Measurements from ENCODE around the gene E2F4. TPM values are rescaled to one million over a fixed set of nuclear protein-coding genes. Genes with fewer than 3 reads are reported as not detected.

The E2F4 gene
- total and polyA plus RNA-seq, 8 donors, result 14.8 to 61.3 (median 22.8) TPM

- intact Hi-C loops (cut with DNase I), result no loop called here
- 78% methylated on average over 18 of the region's 18 CpGs for WGBS, 2 donors
- peak in 1 of 6 donors; percentile 45 for DNase-seq
- ATAC-seq, result peak in 2 of 4 donors; percentile 27 to 58
- TF ChIP-seq, protein P1, sequence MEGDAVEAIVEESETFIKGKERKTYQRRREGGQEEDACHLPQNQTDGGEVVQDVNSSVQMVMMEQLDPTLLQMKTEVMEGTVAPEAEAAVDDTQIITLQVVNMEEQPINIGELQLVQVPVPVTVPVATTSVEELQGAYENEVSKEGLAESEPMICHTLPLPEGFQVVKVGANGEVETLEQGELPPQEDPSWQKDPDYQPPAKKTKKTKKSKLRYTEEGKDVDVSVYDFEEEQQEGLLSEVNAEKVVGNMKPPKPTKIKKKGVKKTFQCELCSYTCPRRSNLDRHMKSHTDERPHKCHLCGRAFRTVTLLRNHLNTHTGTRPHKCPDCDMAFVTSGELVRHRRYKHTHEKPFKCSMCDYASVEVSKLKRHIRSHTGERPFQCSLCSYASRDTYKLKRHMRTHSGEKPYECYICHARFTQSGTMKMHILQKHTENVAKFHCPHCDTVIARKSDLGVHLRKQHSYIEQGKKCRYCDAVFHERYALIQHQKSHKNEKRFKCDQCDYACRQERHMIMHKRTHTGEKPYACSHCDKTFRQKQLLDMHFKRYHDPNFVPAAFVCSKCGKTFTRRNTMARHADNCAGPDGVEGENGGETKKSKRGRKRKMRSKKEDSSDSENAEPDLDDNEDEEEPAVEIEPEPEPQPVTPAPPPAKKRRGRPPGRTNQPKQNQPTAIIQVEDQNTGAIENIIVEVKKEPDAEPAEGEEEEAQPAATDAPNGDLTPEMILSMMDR (IDR thresholded peaks at IDR 0.05), result no peak
- Histone ChIP-seq H3K27ac (no peak overlapping the region), H3K9me3 (no peaks in the 10 kb centered on the region), H3K4me3 (no peak overlapping the region), H3K36me3 (no peaks in the 10 kb centered on the region), H3K4me1 (peaks cover 20 to 23% (median 23%) of the 10 kb centered on the region in 3 donors), H3K27me3 (no peaks in the 10 kb centered on the region)
- no peak for FAIRE-seq
Measured at GRCh38 chr16:67216612-67217490, 24.9 kb downstream of the E2F4 start.

DNA sequence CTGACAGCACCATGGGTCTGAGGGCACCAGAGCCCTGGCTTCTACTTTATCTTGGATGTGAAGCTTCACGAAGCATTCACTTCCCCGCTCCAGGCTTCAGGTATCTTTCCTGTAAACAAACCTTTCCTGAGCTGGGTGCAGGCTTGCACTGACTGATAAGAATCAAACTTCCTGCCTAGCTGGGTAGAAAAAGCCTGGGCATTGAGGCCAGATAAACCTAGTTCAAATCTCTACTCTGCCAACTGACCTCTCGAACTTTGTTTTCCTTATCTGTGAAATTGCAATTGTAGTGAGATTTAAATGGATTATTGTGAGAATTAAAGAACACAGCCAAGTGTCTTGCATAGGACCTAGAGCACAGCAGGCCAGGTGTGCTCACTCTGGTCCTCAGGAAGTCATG, 32.0 kb downstream of the E2F4 start:
- intact Hi-C loops (cut with DNase I), result no loop called here
- DNase-seq (no peak), FAIRE-seq (no peak), ATAC-seq (no peak)
- no peaks in the 10 kb centered on the region for H3K9me3 ChIP-seq
- no peaks in the 10 kb centered on the region for H3K27me3 ChIP-seq
- peaks cover 0 to 4% (median 0%) of the 10 kb centered on the region in 3 donors for H3K36me3 ChIP-seq
- H3K27ac ChIP-seq, result no peak overlapping the region
- TF ChIP-seq, protein P1 (IDR thresholded peaks at IDR 0.05), result no peak
- no peak overlapping the region for H3K4me3 ChIP-seq
- H3K4me1 ChIP-seq, result peaks cover 0 to 9% (median 6%) of the 10 kb centered on the region in 3 donors
- WGBS, 2 donors, result 18 to 29% methylated on average over 3 of the region's 3 CpGs

GRCh38 chr16:67226295-67226803, 34.4 kb downstream of the E2F4 start:
- peak in 1 of 4 donors; percentile 2 for ATAC-seq

GRCh38 chr16:67226804-67227566, 35.0 kb downstream of the E2F4 start, which contains the start of gene TMEM208:
Gene TMEM208, plus strand, starts transcription at chr16:67227130. Its CDS starts 89 bp downstream, at chr16:67227219.
- 1% methylated on average over 46 of the region's 46 CpGs for WGBS, 2 donors
- Histone ChIP-seq H3K4me3 (peak within 1 kb of the TSS; percentile 85 to 97 (median 91)), H3K27ac (peak within 1 kb of the TSS; percentile 39 to 59 (median 52)), H3K9me3 (no peaks in the 10 kb centered on the region), H3K36me3 (peaks cover 0 to 26% (median 19%) of the 10 kb centered on the region in 3 donors), H3K4me1 (peaks cover 0 to 9% (median 6%) of the 10 kb centered on the region in 3 donors), H3K27me3 (no peaks in the 10 kb centered on the region)
- peak; percentile 96 to 98 (median 97) for DNase-seq
- TF ChIP-seq, protein P1 (IDR thresholded peaks at IDR 0.05), result peak in 1 of 4 donors; percentile 11
- peak; percentile 59 for FAIRE-seq
- intact Hi-C loops (cut with DNase I), result no loop called here
- peak; percentile 95 to 99 (median 96) for ATAC-seq

More at GRCh38 chr16:67226295-67226803, 34.4 kb downstream of the E2F4 start:
- H3K4me3 ChIP-seq, result peak overlapping the region; percentile 85 to 97 (median 91)
- TF ChIP-seq, protein P1 (IDR thresholded peaks at IDR 0.05), result no peak
- no peaks in the 10 kb centered on the region for H3K9me3 ChIP-seq
- intact Hi-C loops (cut with DNase I), result no loop called here
- no peaks in the 10 kb centered on the region for H3K27me3 ChIP-seq
- DNase-seq (peak in 1 of 6 donors; percentile 12), FAIRE-seq (no peak)
- peak overlapping the region in 2 of 4 donors; percentile 54 to 57 for H3K27ac ChIP-seq
- peaks cover 0 to 26% (median 14%) of the 10 kb centered on the region in 3 donors for H3K36me3 ChIP-seq
- peaks cover 0 to 9% (median 6%) of the 10 kb centered on the region in 3 donors for H3K4me1 ChIP-seq
- 14 to 15% methylated on average over 12 of the region's 12 CpGs for WGBS, 2 donors

All from pancreas (tissue), 10 donors.